ENCODE results near the gene PNMA3.
"Not testable (repeated sequence)": the region's sequence is repeated elsewhere in the genome, so short reads cannot be mapped to it uniquely, and the experiment has no call there.

PNMA3 gene

DNA sequence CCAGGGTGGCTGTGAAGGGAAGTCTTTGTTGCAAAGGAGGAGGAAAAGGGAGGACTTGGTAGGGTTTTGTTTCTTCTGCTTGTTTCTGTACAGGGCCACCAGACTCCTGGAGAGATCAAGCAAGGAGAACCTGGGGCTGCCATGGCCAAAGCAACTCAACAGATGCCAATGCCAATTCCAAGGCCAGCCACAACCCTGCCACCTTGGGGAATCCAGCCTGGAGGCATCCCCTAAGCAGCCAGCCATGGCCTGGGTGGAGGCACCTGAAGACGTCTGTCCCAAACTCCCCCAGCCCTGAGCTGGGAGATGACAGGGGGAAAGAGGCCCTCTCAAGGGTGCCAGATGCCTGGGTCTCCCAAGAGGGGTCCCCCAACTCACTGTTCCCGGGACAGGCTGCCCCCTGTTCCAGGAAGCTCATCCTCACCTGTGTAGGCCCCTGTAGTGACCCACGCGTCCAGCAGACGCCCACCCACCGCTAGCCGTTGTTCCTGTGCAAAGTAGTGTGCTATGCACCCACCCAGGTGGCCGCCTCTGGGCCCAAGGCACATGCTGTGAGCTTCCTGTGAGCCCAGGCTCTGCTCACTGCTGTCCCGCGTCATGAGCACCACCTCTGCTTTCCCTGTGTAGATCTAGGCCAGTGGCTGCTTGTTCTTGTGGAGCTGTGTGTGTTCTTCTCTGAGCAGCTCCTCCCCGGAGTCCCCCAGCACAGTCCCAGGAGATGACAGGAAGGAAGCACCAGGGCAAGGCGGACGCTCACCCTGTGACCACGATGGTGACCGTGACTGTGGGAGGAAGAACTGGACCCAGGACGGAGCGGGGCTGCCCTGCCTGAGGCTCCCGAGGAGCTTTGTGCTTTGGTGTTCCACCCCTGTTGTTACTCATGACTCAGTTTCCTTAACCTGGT is 3.2 kb downstream of the PNMA3 start:
- DNase-seq (ENCODE audit: low spot score in 2 of 2), result no peak
- H3K4me3 ChIP-seq, result no peak overlapping the region
- no peaks in the 10 kb centered on the region for H3K36me3 ChIP-seq (replicated peaks)
- no peaks in the 10 kb centered on the region for H3K4me1 ChIP-seq
- in situ Hi-C loops (cut with MboI; ENCODE audit: low sequenced_read_pairs), result no loop called here
- H3K9me3 ChIP-seq, result no peaks in the 10 kb centered on the region
- H3K27me3 ChIP-seq (ENCODE audit: low read depth), result no peaks in the 10 kb centered on the region

DNA sequence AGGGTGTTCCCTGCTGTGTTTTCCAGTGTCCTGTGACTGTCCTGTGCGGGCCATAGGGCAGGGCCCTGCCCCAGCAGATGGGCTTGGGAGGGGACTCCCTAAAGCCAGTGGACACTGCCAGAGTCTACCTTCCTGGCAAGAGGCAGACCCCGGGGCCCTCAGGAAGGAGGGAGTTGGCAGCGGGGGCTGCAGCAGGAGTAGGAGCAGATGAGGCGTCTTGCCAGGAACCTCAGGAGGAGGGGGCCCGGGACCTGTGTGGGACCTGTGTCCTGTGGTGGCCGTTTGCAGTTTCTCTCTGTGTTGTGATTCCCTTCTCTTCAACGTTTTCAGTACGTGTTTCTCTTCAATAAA is 3.8 kb downstream of the PNMA3 start:
- in situ Hi-C loops (cut with MboI; ENCODE audit: low sequenced_read_pairs), result no loop called here

GRCh38 chrX:153061732-153062131 is 5.5 kb downstream of the PNMA3 start:
- no peak for DNase-seq (ENCODE audit: low spot score in 2 of 2)
- no peaks in the 10 kb centered on the region for H3K27me3 ChIP-seq (ENCODE audit: low read depth)
- no peak overlapping the region for H3K4me3 ChIP-seq
- no peaks in the 10 kb centered on the region for H3K36me3 ChIP-seq (replicated peaks)
- no peaks in the 10 kb centered on the region for H3K4me1 ChIP-seq
- in situ Hi-C loops (cut with MboI; ENCODE audit: low sequenced_read_pairs), result no loop called here
- no peaks in the 10 kb centered on the region for H3K9me3 ChIP-seq

More for the DNA sequence above, 3.8 kb downstream of the PNMA3 start:
- Histone ChIP-seq H3K4me1 (no peaks in the 10 kb centered on the region), H3K4me3 (no peak overlapping the region), H3K9me3 (no peaks in the 10 kb centered on the region), H3K36me3 (replicated peaks) (no peaks in the 10 kb centered on the region), H3K27me3 (ENCODE audit: low read depth) (no peaks in the 10 kb centered on the region)
- DNase-seq (ENCODE audit: low spot score in 2 of 2), result no peak

GRCh38 chrX:153063315-153063714 is 7.0 kb downstream of the PNMA3 start:
- no peaks in the 10 kb centered on the region for H3K4me1 ChIP-seq
- in situ Hi-C loops (cut with MboI; ENCODE audit: low sequenced_read_pairs), result no loop called here
- no peaks in the 10 kb centered on the region for H3K36me3 ChIP-seq (replicated peaks)
- no peaks in the 10 kb centered on the region for H3K27me3 ChIP-seq (ENCODE audit: low read depth)
- H3K4me3 ChIP-seq, result no peak overlapping the region
- DNase-seq (ENCODE audit: low spot score in 2 of 2), result no peak
- no peaks in the 10 kb centered on the region for H3K9me3 ChIP-seq

- Histone ChIP-seq H3K27me3 (ENCODE audit: low read depth) (no peaks in the 10 kb centered on the region), H3K4me1 (no peaks in the 10 kb centered on the region), H3K9me3 (no peaks in the 10 kb centered on the region), H3K36me3 (replicated peaks) (no peaks in the 10 kb centered on the region), H3K4me3 (no peak overlapping the region)
- no peak for DNase-seq (ENCODE audit: low spot score in 2 of 2)
- in situ Hi-C loops (cut with MboI; ENCODE audit: low sequenced_read_pairs), result no loop called here
Observed at GRCh38 chrX:153064061-153064460, 7.8 kb downstream of the PNMA3 start.

- in situ Hi-C loops (cut with MboI; ENCODE audit: low sequenced_read_pairs), result no loop called here
- no peaks in the 10 kb centered on the region for H3K4me1 ChIP-seq
- no peak for DNase-seq (ENCODE audit: low spot score in 2 of 2)
- H3K4me3 ChIP-seq, result no peak overlapping the region
- H3K27me3 ChIP-seq (ENCODE audit: low read depth), result no peaks in the 10 kb centered on the region
- no peaks in the 10 kb centered on the region for H3K9me3 ChIP-seq
- H3K36me3 ChIP-seq (replicated peaks), result no peaks in the 10 kb centered on the region
Observed at GRCh38 chrX:153065389-153065788, 9.1 kb downstream of the PNMA3 start.

- H3K9me3 ChIP-seq; in situ Hi-C loops (cut with MboI; ENCODE audit: low sequenced_read_pairs); H3K4me3 ChIP-seq; H3K27me3 ChIP-seq (ENCODE audit: low read depth); DNase-seq (ENCODE audit: low spot score in 2 of 2); H3K4me1 ChIP-seq; H3K36me3 ChIP-seq (replicated peaks): not testable (repeated sequence)
Observed at GRCh38 chrX:153066402-153066801, 10.1 kb downstream of the PNMA3 start.

- H3K27me3 ChIP-seq (ENCODE audit: low read depth); H3K4me3 ChIP-seq; H3K4me1 ChIP-seq; in situ Hi-C loops (cut with MboI; ENCODE audit: low sequenced_read_pairs); H3K9me3 ChIP-seq; DNase-seq (ENCODE audit: low spot score in 2 of 2); H3K36me3 ChIP-seq (replicated peaks): not testable (repeated sequence)
Observed at GRCh38 chrX:153071909-153072583, 15.8 kb downstream of the PNMA3 start, which contains the start of gene PNMA6A. Gene PNMA6A (plus strand): TSS chrX:153072454. CDS start chrX:153073063, 609 bp downstream.

DNA sequence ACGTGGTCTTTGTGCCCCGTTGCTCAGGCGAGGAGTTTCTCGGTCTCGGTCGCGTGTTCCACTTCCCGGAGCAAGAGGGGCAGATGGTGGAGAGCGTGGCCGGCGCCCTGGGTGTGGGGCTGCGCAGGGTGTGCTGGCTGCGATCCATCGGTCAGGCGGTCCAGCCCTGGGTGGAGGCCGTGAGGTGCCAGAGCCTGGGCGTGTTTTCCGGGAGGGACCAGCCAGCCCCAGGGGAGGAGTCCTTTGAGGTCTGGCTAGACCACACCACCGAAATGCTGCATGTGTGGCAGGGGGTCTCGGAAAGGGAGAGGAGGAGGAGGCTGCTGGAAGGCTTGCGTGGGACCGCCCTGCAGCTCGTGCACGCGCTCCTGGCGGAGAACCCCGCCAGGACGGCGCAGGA is 17.1 kb downstream of the PNMA3 start:
- H3K4me1 ChIP-seq; in situ Hi-C loops (cut with MboI; ENCODE audit: low sequenced_read_pairs); H3K9me3 ChIP-seq; H3K27me3 ChIP-seq (ENCODE audit: low read depth); H3K36me3 ChIP-seq (replicated peaks); DNase-seq (ENCODE audit: low spot score in 2 of 2); H3K4me3 ChIP-seq: not testable (repeated sequence)

GRCh38 chrX:153074262-153074899 is 18.1 kb downstream of the PNMA3 start:
- in situ Hi-C loops (cut with MboI; ENCODE audit: low sequenced_read_pairs), result no loop called here
- Histone ChIP-seq H3K4me1 (no peaks in the 10 kb centered on the region), H3K27me3 (ENCODE audit: low read depth) (no peaks in the 10 kb centered on the region), H3K36me3 (replicated peaks) (no peaks in the 10 kb centered on the region), H3K4me3 (no peak overlapping the region), H3K9me3 (no peaks in the 10 kb centered on the region)
- no peak for DNase-seq (ENCODE audit: low spot score in 2 of 2)

GRCh38 chrX:153074935-153075334 is 18.7 kb downstream of the PNMA3 start:
- in situ Hi-C loops (cut with MboI; ENCODE audit: low sequenced_read_pairs), result loop anchor here (25.0 kb wide), 1 partner anchor 162 kb away; no protein-coding TSS in a partner anchor
- H3K9me3 ChIP-seq, result no peaks in the 10 kb centered on the region

GRCh38 chrX:153075366-153075765 is 19.1 kb downstream of the PNMA3 start:
- Histone ChIP-seq H3K9me3 (no peaks in the 10 kb centered on the region), H3K4me1 (no peaks in the 10 kb centered on the region), H3K27me3 (ENCODE audit: low read depth) (no peaks in the 10 kb centered on the region), H3K4me3 (no peak overlapping the region), H3K36me3 (replicated peaks) (no peaks in the 10 kb centered on the region)
- in situ Hi-C loops (cut with MboI; ENCODE audit: low sequenced_read_pairs), result loop anchor here (25.0 kb wide), 1 partner anchor 162 kb away; no protein-coding TSS in a partner anchor
- no peak for DNase-seq (ENCODE audit: low spot score in 2 of 2)

More at GRCh38 chrX:153074935-153075334, 18.7 kb downstream of the PNMA3 start:
- no peak for DNase-seq (ENCODE audit: low spot score in 2 of 2)
- Histone ChIP-seq H3K4me1 (no peaks in the 10 kb centered on the region), H3K4me3 (no peak overlapping the region), H3K27me3 (ENCODE audit: low read depth) (no peaks in the 10 kb centered on the region), H3K36me3 (replicated peaks) (no peaks in the 10 kb centered on the region)

DNA sequence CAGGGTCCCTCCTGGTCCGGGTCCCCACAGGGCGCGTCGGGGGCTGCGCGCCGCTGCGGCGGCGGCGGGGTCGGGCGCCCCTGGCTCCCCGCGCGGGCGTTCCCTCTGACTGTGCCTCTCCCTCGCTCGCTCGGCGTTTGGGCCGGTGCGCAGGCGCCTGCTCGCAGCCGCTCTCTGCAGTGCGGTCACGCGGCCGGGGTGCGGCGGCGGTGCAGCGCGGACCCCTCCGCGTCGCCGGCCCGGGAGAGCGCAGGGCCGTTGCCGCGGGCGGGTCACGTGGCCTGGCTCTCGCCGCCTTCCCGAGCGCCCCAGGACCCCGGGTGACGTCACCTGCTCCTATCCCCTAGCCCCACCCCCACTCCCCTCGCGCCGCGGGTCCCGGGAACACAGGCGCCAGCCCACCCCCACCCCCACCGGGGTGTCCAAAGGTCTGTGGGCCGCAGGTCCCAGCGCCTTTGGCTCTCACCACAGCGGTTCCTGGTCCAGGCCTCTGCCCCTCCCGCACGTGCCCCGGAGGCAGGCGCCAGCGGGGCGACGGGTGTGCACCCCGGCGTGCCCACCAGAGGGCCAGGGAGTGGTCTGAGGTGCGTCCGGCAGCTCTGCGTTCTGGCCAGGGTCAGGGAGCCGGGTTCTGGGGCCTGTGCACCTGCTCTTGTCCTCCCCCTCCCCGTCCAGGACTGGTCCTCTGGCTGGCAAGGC is 21.3 kb downstream of the PNMA3 start:
- not testable (repeated sequence) for H3K27me3 ChIP-seq (ENCODE audit: low read depth); H3K4me1 ChIP-seq; H3K4me3 ChIP-seq; H3K9me3 ChIP-seq; DNase-seq (ENCODE audit: low spot score in 2 of 2); H3K36me3 ChIP-seq (replicated peaks)
- in situ Hi-C loops (cut with MboI; ENCODE audit: low sequenced_read_pairs), result loop anchor here (25.0 kb wide), 1 partner anchor 160 kb away; no protein-coding TSS in a partner anchor
